ENCODE measurements around the gene ALS2CL.
A peak's percentile ranks its signal among the peaks of the same experiment; 100 is the strongest.

ALS2CL gene

GRCh38 chr3:46676601-46677410 is 16.7 kb downstream of the ALS2CL start:
- no peak for DNase-seq (ENCODE audit: extremely low spot score)
- ChIA-PET CTCF (no interaction called here), POLR2A (no interaction called here)
- TF ChIP-seq CTBP1 (IDR thresholded peaks at IDR 0.05; ENCODE audit: borderline replicate concordance) (no peak), L3MBTL2 (conservative IDR thresholded peaks at IDR 0.05) (no peak), SP1 (IDR thresholded peaks at IDR 0.05) (no peak), NFRKB (IDR thresholded peaks at IDR 0.05) (no peak), PKNOX1 (IDR thresholded peaks at IDR 0.05) (no peak)

- no peak for DNase-seq (ENCODE audit: extremely low spot score)
- CTCF ChIA-PET: no interaction called here
- POLR2A ChIA-PET: no interaction called here
- no peak for TF ChIP-seq HDGF (IDR thresholded peaks at IDR 0.05; ENCODE audit: borderline replicate concordance)
- no peak for TF ChIP-seq SP1 (IDR thresholded peaks at IDR 0.05)
- TF ChIP-seq FOXA1 (IDR thresholded peaks at IDR 0.05): no peak
- TF ChIP-seq ZNF384 (IDR thresholded peaks at IDR 0.05): no peak
- no peak for TF ChIP-seq L3MBTL2 (conservative IDR thresholded peaks at IDR 0.05)
- no peak for TF ChIP-seq CTBP1 (IDR thresholded peaks at IDR 0.05; ENCODE audit: borderline replicate concordance)
- no peak for TF ChIP-seq FOXM1 (IDR thresholded peaks at IDR 0.05; ENCODE audit: borderline replicate concordance)
- TF ChIP-seq BHLHE40 (IDR thresholded peaks at IDR 0.05; ENCODE audit: borderline replicate concordance): no peak
- no peak for TF ChIP-seq LEF1 (IDR thresholded peaks at IDR 0.05; ENCODE audit: borderline replicate concordance)
- no peak for TF ChIP-seq ARNT (IDR thresholded peaks at IDR 0.05)
- TF ChIP-seq TARDBP (IDR thresholded peaks at IDR 0.05): no peak
- TF ChIP-seq SUZ12 (IDR thresholded peaks at IDR 0.05): no peak
- no peak for TF ChIP-seq NFRKB (IDR thresholded peaks at IDR 0.05)
- TF ChIP-seq FOXK2 (IDR thresholded peaks at IDR 0.05): no peak
- no peak for TF ChIP-seq PKNOX1 (IDR thresholded peaks at IDR 0.05)
- TF ChIP-seq ELF4 (IDR thresholded peaks at IDR 0.05): no peak
Measured at GRCh38 chr3:46675843-46676567, 17.5 kb downstream of the ALS2CL start.

GRCh38 chr3:46675426-46675825 is 18.1 kb downstream of the ALS2CL start:
- TF ChIP-seq FOXM1 (IDR thresholded peaks at IDR 0.05; ENCODE audit: borderline replicate concordance): no peak
- no peak for TF ChIP-seq SP1 (IDR thresholded peaks at IDR 0.05)
- no peak for TF ChIP-seq HDGF (IDR thresholded peaks at IDR 0.05; ENCODE audit: borderline replicate concordance)
- TF ChIP-seq SUZ12 (IDR thresholded peaks at IDR 0.05): no peak
- no peak for TF ChIP-seq FOXK2 (IDR thresholded peaks at IDR 0.05)
- no peak for TF ChIP-seq LEF1 (IDR thresholded peaks at IDR 0.05; ENCODE audit: borderline replicate concordance)
- no peak for TF ChIP-seq CTBP1 (IDR thresholded peaks at IDR 0.05; ENCODE audit: borderline replicate concordance)
- no peak for TF ChIP-seq ARNT (IDR thresholded peaks at IDR 0.05)
- no peak for TF ChIP-seq L3MBTL2 (conservative IDR thresholded peaks at IDR 0.05)
- no peak for TF ChIP-seq PKNOX1 (IDR thresholded peaks at IDR 0.05)
- no peak for TF ChIP-seq NFRKB (IDR thresholded peaks at IDR 0.05)
- no peak for TF ChIP-seq FOXA1 (IDR thresholded peaks at IDR 0.05)
- no peak for TF ChIP-seq ELF4 (IDR thresholded peaks at IDR 0.05)
- no peak for TF ChIP-seq BHLHE40 (IDR thresholded peaks at IDR 0.05; ENCODE audit: borderline replicate concordance)
- TF ChIP-seq TARDBP (IDR thresholded peaks at IDR 0.05): no peak
- no peak for TF ChIP-seq ZNF384 (IDR thresholded peaks at IDR 0.05)
- no peak for DNase-seq (ENCODE audit: extremely low spot score)
- CTCF ChIA-PET: no interaction called here
- POLR2A ChIA-PET: no interaction called here

- TF ChIP-seq CTBP1 (IDR thresholded peaks at IDR 0.05; ENCODE audit: borderline replicate concordance) (no peak), L3MBTL2 (conservative IDR thresholded peaks at IDR 0.05) (no peak), BHLHE40 (IDR thresholded peaks at IDR 0.05; ENCODE audit: borderline replicate concordance) (no peak)
- DNase-seq (ENCODE audit: extremely low spot score): peak; percentile 40
- ChIA-PET POLR2A (no interaction called here), CTCF (interaction anchor here (0.6 to 1.5 kb wide), 2 partner anchors 10 to 161 kb away, joined by 3 to 7 read pairs; no protein-coding TSS in a partner anchor)
Measured at GRCh38 chr3:46674031-46674845, 19.2 kb downstream of the ALS2CL start.

- ChIA-PET POLR2A (no interaction called here), CTCF (interaction anchor here (0.6 to 1.5 kb wide), 2 partner anchors 9 to 162 kb away, joined by 3 to 7 read pairs; no protein-coding TSS in a partner anchor)
- TF ChIP-seq PKNOX1 (IDR thresholded peaks at IDR 0.05) (no peak), FOXA1 (IDR thresholded peaks at IDR 0.05) (no peak), SP1 (IDR thresholded peaks at IDR 0.05) (no peak), FOXK2 (IDR thresholded peaks at IDR 0.05) (no peak), CTBP1 (IDR thresholded peaks at IDR 0.05; ENCODE audit: borderline replicate concordance) (no peak), BHLHE40 (IDR thresholded peaks at IDR 0.05; ENCODE audit: borderline replicate concordance) (no peak), ZNF384 (IDR thresholded peaks at IDR 0.05) (no peak), LEF1 (IDR thresholded peaks at IDR 0.05; ENCODE audit: borderline replicate concordance) (no peak), L3MBTL2 (conservative IDR thresholded peaks at IDR 0.05) (no peak), ARNT (IDR thresholded peaks at IDR 0.05) (no peak), TARDBP (IDR thresholded peaks at IDR 0.05) (no peak), FOXM1 (IDR thresholded peaks at IDR 0.05; ENCODE audit: borderline replicate concordance) (no peak), SUZ12 (IDR thresholded peaks at IDR 0.05) (no peak), ELF4 (IDR thresholded peaks at IDR 0.05) (no peak)
- no peak for DNase-seq (ENCODE audit: extremely low spot score)
Measured at GRCh38 chr3:46673151-46674030, 20.1 kb downstream of the ALS2CL start.
